Neural progenitor cell (in vitro differentiated cells): ENCODE results near the gene RSU1. TPM values are rescaled to one million over a fixed set of nuclear protein-coding genes. Genes with fewer than 3 reads are reported as not detected.

ENCODE experiments used
- DNase-seq: peaks from one replicate; pipeline ENCODE4 v3.0.0-alpha.2; 2016; ENCODE audit warnings: low spot score
- H2AFZ ChIP-seq: fragments of 200-600 bp; sonication (generic); replicated peaks from 2 replicates; pipeline ENCODE4 v1.6.1; 2016; ENCODE audit warnings: antibody characterized with exemption
- H3F3A ChIP-seq: fragments of 200-600 bp; sonication (generic); 2 replicates; pipeline ENCODE4 v1.6.1; 2016; ENCODE audit warnings: antibody characterized with exemption, low read depth
- H3K27ac ChIP-seq: fragments of 200-600 bp; sonication (generic); 2 replicates; pipeline ENCODE4 v1.5.1; 2016; ENCODE audit warnings: mild to moderate bottlenecking
- H3K27me3 ChIP-seq: fragments of 200-600 bp; sonication (generic); 2 replicates; pipeline ENCODE4 v1.6.1; 2016; ENCODE audit warnings: mild to moderate bottlenecking, moderate library complexity
- H3K36me3 ChIP-seq: fragments of 200-600 bp; sonication (generic); 2 replicates; pipeline ENCODE4 v1.5.1; 2016
- H3K4me1 ChIP-seq: fragments of 200-600 bp; sonication (generic); 2 replicates; pipeline ENCODE4 v1.6.1; 2016; ENCODE audit warnings: mixed run types
- H3K4me2 ChIP-seq: fragments of 200-600 bp; sonication (generic); 2 replicates; pipeline ENCODE4 v1.6.1; 2016
- H3K4me3 ChIP-seq: fragments of 200-600 bp; sonication (generic); 2 replicates; pipeline ENCODE4 v1.5.1; 2016
- H3K79me2 ChIP-seq: fragments of 200-600 bp; sonication (generic); 2 replicates; pipeline ENCODE4 v1.6.1; 2016; ENCODE audit warnings: low read depth
- H3K9ac ChIP-seq: fragments of 200-600 bp; sonication (generic); 2 replicates; pipeline ENCODE4 v1.6.1; 2016
- H3K9me3 ChIP-seq: fragments of 200-600 bp; sonication (generic); 2 replicates; pipeline ENCODE4 v1.5.1; 2016; ENCODE audit warnings: low read depth
- H4K20me1 ChIP-seq: fragments of 200-600 bp; sonication (generic); 2 replicates; pipeline ENCODE4 v1.6.1; 2016; ENCODE audit warnings: low read depth
- H3K27ac Mint-ChIP-seq: 3 replicates; pipeline ENCODE4 v1.8.0; 2021; ENCODE audit warnings: mixed read lengths
- H3K27me3 Mint-ChIP-seq: 2 replicates; pipeline ENCODE4 v1.8.0; 2022; ENCODE audit warnings: low read depth, mild to moderate bottlenecking, inconsistent platforms, moderate library complexity, mixed read lengths; ENCODE audit not compliant: insufficient read depth
- H3K36me3 Mint-ChIP-seq: 3 replicates; pipeline ENCODE4 v1.8.0; 2021; ENCODE audit warnings: mixed read lengths
- H3K4me1 Mint-ChIP-seq: 3 replicates; pipeline ENCODE4 v1.8.0; 2021; ENCODE audit warnings: mixed read lengths
- H3K4me3 Mint-ChIP-seq: 3 replicates; pipeline ENCODE4 v1.8.0; 2021; ENCODE audit warnings: mild to moderate bottlenecking, moderate library complexity, mixed read lengths
- H3K9me3 Mint-ChIP-seq: 3 replicates; pipeline ENCODE4 v1.8.0; 2020; ENCODE audit warnings: mixed read lengths
- EZH2 ChIP-seq: fragments of 200-600 bp; sonication (generic); IDR thresholded peaks from 2 replicates; pipeline ENCODE4 v1.6.1; 2017; ENCODE audit warnings: antibody characterized with exemption, mild to moderate bottlenecking, moderate library complexity
- EZH2phosphoT487 ChIP-seq: fragments of 200-600 bp; sonication (generic); IDR thresholded peaks from 2 replicates; pipeline ENCODE4 v1.6.1; 2017; ENCODE audit warnings: antibody characterized with exemption
- total RNA-seq: library from RNA; depleted of rRNA; stranded (reverse); fragments of >200 nt; gene quantifications from 2 replicates; pipeline ENCODE4 v1.2.3, GENCODE V29; 2015; ENCODE audit warnings: low replicate concordance
- TF ChIP-seq, protein P1 (sequence below): fragments of 200-600 bp; sonication (generic); IDR thresholded peaks from 2 replicates; pipeline ENCODE4 v1.5.1; 2017; ENCODE audit warnings: antibody characterized with exemption, mild to moderate bottlenecking

Gene RSU1
- total RNA-seq, 1 donor from 2014 or later, result 9.6 TPM

DNA sequence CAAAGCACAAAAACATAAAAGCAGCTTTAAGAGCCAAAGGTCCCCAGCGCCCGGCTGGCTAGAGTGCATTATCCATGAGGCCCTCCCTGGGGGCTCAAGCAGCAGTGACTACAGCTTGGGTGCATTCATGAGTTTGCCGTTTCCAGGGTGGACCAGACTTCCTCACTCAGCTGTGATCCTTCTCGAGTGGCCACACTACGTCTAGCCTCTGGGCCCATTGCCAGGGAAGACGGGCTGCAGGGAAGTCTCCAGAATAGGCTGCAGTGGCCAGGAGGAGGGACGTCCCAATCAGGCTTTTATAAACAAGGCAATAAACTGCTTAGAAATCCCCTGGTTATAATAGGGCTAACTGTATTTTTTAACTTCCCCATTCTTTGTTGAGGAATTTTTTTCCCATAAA lies 206.2 kb downstream of the RSU1 start:
- Mint-ChIP-seq H3K36me3 (no peaks in the 10 kb centered on the region), H3K9me3 (no peaks in the 10 kb centered on the region), H3K4me3 (no peak overlapping the region), H3K27me3 (no peaks in the 10 kb centered on the region), H3K4me1 (no peaks in the 10 kb centered on the region), H3K27ac (no peak overlapping the region)
- H3K9ac ChIP-seq, result no peak overlapping the region
- no peaks in the 10 kb centered on the region for H3K79me2 ChIP-seq
- H3K4me1 ChIP-seq, result no peaks in the 10 kb centered on the region
- H3K9me3 ChIP-seq, result no peaks in the 10 kb centered on the region
- H2AFZ ChIP-seq, result no peak overlapping the region
- H3K27ac ChIP-seq, result no peak overlapping the region
- H3K36me3 ChIP-seq, result no peaks in the 10 kb centered on the region
- H3K27me3 ChIP-seq, result no peaks in the 10 kb centered on the region
- H3F3A ChIP-seq, result no peaks in the 10 kb centered on the region
- peaks cover 18% of the 10 kb centered on the region for H4K20me1 ChIP-seq
- TF ChIP-seq, protein P1, sequence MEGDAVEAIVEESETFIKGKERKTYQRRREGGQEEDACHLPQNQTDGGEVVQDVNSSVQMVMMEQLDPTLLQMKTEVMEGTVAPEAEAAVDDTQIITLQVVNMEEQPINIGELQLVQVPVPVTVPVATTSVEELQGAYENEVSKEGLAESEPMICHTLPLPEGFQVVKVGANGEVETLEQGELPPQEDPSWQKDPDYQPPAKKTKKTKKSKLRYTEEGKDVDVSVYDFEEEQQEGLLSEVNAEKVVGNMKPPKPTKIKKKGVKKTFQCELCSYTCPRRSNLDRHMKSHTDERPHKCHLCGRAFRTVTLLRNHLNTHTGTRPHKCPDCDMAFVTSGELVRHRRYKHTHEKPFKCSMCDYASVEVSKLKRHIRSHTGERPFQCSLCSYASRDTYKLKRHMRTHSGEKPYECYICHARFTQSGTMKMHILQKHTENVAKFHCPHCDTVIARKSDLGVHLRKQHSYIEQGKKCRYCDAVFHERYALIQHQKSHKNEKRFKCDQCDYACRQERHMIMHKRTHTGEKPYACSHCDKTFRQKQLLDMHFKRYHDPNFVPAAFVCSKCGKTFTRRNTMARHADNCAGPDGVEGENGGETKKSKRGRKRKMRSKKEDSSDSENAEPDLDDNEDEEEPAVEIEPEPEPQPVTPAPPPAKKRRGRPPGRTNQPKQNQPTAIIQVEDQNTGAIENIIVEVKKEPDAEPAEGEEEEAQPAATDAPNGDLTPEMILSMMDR, result no peak
- TF ChIP-seq EZH2phosphoT487 (no peak), EZH2 (no peak)
- no peak overlapping the region for H3K4me2 ChIP-seq
- DNase-seq, result no peak
- H3K4me3 ChIP-seq, result no peak overlapping the region

DNA sequence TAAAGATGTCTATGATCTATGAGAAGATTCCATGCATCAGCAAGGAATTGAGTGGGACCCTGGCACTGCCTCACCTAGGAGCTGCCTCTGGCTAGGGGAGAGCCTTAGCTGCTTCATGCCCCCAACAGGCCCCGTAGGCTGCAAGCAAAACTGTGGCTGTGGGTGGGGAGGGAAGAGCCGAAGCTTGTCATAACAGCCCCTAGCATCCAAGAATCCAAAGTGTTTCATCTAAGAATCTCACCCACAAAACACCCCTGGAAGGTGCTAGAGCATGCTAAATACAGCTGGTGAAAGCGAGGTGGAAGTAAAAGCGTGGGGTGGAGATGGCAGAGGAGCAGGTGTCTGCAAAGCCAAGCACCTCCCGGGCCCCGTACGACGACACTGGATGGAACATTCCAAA lies 208.0 kb downstream of the RSU1 start:
- H3K79me2 ChIP-seq, result no peaks in the 10 kb centered on the region
- Mint-ChIP-seq H3K4me3 (no peak overlapping the region), H3K27me3 (no peaks in the 10 kb centered on the region), H3K9me3 (no peaks in the 10 kb centered on the region), H3K27ac (no peak overlapping the region), H3K36me3 (no peaks in the 10 kb centered on the region), H3K4me1 (no peaks in the 10 kb centered on the region)
- TF ChIP-seq EZH2phosphoT487 (no peak), EZH2 (no peak)
- TF ChIP-seq, protein P1, result no peak
- peaks cover 18% of the 10 kb centered on the region for H4K20me1 ChIP-seq
- no peaks in the 10 kb centered on the region for H3K36me3 ChIP-seq
- H3F3A ChIP-seq, result no peaks in the 10 kb centered on the region
- H3K9me3 ChIP-seq, result no peaks in the 10 kb centered on the region
- H2AFZ ChIP-seq, result no peak overlapping the region
- H3K27me3 ChIP-seq, result no peaks in the 10 kb centered on the region
- no peaks in the 10 kb centered on the region for H3K4me1 ChIP-seq
- no peak overlapping the region for H3K4me2 ChIP-seq
- no peak overlapping the region for H3K27ac ChIP-seq
- no peak overlapping the region for H3K9ac ChIP-seq
- DNase-seq, result no peak
- H3K4me3 ChIP-seq, result no peak overlapping the region

DNA sequence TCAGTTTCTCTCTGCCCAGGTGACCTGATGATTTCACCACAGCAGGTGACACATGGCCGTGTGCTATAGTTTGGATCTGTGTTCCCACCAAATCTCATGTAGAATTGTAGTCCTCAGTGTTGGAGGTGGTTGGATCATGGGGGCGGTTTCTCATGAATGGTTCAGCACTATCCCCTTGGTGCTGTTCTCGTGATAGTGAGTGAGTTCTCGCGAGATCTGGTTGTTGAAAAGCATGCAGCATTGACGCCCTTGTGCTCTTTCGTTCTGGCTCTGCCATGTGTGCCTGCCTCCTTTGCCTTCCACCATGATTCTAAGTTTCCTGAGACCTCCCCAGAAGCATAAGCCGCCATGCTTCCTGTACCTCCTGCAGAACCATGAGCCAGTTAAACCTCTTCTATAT lies 210.3 kb downstream of the RSU1 start:
- Histone ChIP-seq H3K4me3 (no peak overlapping the region), H3K4me1 (no peaks in the 10 kb centered on the region), H3K27ac (no peak overlapping the region), H3K36me3 (no peaks in the 10 kb centered on the region), H3K4me2 (no peak overlapping the region), H3K79me2 (no peaks in the 10 kb centered on the region), H3K9ac (no peak overlapping the region), H3K27me3 (no peaks in the 10 kb centered on the region), H3K9me3 (no peaks in the 10 kb centered on the region), H3F3A (no peaks in the 10 kb centered on the region), H4K20me1 (peaks cover 6% of the 10 kb centered on the region), H2AFZ (no peak overlapping the region)
- Mint-ChIP-seq H3K4me1 (no peaks in the 10 kb centered on the region), H3K4me3 (no peak overlapping the region), H3K36me3 (no peaks in the 10 kb centered on the region), H3K27me3 (peaks cover 2% of the 10 kb centered on the region), H3K9me3 (no peaks in the 10 kb centered on the region), H3K27ac (no peak overlapping the region)
- DNase-seq, result no peak
- TF ChIP-seq EZH2, result no peak
- TF ChIP-seq, protein P1, result no peak
- TF ChIP-seq EZH2phosphoT487, result no peak

DNA sequence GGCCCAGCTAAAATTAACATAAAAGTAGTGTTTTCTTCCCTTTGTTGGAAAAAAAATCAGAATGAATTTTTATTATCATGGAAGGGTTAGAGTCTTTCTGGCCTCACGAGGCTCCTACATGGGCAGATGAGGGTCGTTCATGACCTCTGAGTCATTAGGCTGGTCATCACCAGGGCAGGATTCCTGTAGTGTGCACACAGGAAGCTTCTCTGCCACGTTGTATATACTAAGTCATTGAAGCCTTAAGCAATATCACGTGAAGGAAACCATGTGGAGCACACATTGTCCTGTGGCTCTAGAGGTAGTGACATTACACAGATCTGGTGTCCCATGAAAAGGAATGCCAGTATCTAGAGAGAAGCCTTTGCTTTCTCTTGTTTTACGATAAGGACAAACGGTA lies 210.8 kb downstream of the RSU1 start:
- H3K9me3 Mint-ChIP-seq, result no peaks in the 10 kb centered on the region
- H3K27ac Mint-ChIP-seq, result no peak overlapping the region
- peaks cover 2% of the 10 kb centered on the region for H3K27me3 Mint-ChIP-seq

More for the DNA sequence above, 210.8 kb downstream of the RSU1 start:
- H3K27me3 ChIP-seq, result no peaks in the 10 kb centered on the region
- no peaks in the 10 kb centered on the region for H3K4me1 ChIP-seq
- no peak overlapping the region for H3K4me3 ChIP-seq
- H3K4me2 ChIP-seq, result no peak overlapping the region
- Mint-ChIP-seq H3K4me3 (no peak overlapping the region), H3K36me3 (no peaks in the 10 kb centered on the region), H3K4me1 (no peaks in the 10 kb centered on the region)
- DNase-seq, result no peak
- no peaks in the 10 kb centered on the region for H3K36me3 ChIP-seq
- no peaks in the 10 kb centered on the region for H3K79me2 ChIP-seq
- H3K27ac ChIP-seq, result no peak overlapping the region
- no peak overlapping the region for H3K9ac ChIP-seq
- H2AFZ ChIP-seq, result no peak overlapping the region
- peaks cover under 1% of the 10 kb centered on the region for H4K20me1 ChIP-seq
- H3F3A ChIP-seq, result no peaks in the 10 kb centered on the region
- TF ChIP-seq EZH2, result no peak
- TF ChIP-seq, protein P1, result no peak
- TF ChIP-seq EZH2phosphoT487, result no peak
- no peaks in the 10 kb centered on the region for H3K9me3 ChIP-seq
